ENCODE measurements around the gene ADAMTS18.

DNA sequence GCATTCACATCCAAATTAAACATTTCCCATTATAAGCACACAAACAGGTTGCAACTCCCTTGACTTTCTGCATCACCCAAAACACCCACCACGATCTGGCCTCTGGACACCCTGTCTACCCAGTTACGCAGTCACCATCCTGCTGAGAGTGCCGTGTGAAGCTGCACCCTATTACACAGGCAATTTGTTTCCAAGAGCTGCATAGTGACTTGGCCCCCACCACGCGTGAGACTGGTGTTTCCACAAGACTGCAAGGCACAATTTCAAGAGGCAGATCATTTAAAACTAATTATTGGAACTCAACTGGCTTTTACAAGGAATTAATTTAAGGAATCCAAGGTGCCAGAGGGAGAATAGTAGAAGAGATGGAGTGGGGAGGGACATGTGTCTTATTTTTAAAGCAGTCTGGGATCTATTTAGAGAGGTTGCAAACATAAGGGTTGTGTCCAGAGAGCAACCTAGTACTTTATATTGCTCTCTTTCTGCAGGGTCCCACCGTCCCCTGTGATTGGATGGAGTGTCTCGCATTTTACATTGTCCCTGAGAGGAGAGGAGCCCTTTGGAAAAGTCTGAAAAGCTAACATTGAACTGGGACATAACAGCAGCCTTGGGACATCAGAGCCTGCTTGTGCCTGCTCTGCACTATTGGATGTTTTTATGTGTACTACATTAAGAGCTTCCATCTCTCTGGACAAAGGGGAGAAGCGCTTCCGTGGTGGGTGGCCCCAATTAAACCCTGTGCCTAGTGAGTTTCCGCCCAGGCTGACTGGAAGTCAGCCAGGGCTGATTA lies 8.7 kb upstream of the ADAMTS18 start:
- TF ChIP-seq POLR2A (IDR thresholded peaks at IDR 0.05), result no peak
- TF ChIP-seq, protein P1, sequence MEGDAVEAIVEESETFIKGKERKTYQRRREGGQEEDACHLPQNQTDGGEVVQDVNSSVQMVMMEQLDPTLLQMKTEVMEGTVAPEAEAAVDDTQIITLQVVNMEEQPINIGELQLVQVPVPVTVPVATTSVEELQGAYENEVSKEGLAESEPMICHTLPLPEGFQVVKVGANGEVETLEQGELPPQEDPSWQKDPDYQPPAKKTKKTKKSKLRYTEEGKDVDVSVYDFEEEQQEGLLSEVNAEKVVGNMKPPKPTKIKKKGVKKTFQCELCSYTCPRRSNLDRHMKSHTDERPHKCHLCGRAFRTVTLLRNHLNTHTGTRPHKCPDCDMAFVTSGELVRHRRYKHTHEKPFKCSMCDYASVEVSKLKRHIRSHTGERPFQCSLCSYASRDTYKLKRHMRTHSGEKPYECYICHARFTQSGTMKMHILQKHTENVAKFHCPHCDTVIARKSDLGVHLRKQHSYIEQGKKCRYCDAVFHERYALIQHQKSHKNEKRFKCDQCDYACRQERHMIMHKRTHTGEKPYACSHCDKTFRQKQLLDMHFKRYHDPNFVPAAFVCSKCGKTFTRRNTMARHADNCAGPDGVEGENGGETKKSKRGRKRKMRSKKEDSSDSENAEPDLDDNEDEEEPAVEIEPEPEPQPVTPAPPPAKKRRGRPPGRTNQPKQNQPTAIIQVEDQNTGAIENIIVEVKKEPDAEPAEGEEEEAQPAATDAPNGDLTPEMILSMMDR (IDR thresholded peaks at IDR 0.05), result no peak
